GM23338 (cell line): ENCODE measurements around the gene SMURF2. TPM values are rescaled to one million over a fixed set of nuclear protein-coding genes. Genes with fewer than 3 reads are reported as not detected.

Source experiments
- ATAC-seq: fragments of 200-7000 bp; cut with Tn5 transposase; 3 replicates; pipeline ENCODE4 v1.9.1; 2020
- DNase-seq: peaks from one replicate; pipeline ENCODE4 v3.0.0-alpha.2; 2015; ENCODE audit warnings: low spot score
- H2AFZ ChIP-seq: fragments of 200-600 bp; sonication (generic); 2 replicates; pipeline ENCODE4 v1.8.0; 2016; ENCODE audit warnings: antibody characterized with exemption, mild to moderate bottlenecking, moderate library complexity
- H3F3A ChIP-seq: fragments of 200-600 bp; sonication (generic); replicated peaks from 2 replicates; pipeline ENCODE4 v1.8.0; 2017; ENCODE audit warnings: antibody characterized with exemption, mixed run types, low read depth
- H3K27ac ChIP-seq: fragments of 200-600 bp; sonication (generic); 2 replicates; pipeline ENCODE4 v1.6.1; 2016; ENCODE audit warnings: low read depth
- H3K27me3 ChIP-seq: fragments of 200-600 bp; sonication (generic); 2 replicates; pipeline ENCODE4 v1.8.0; 2016; ENCODE audit warnings: mild to moderate bottlenecking, mixed run types, moderate library complexity; ENCODE audit not compliant: insufficient read depth
- H3K36me3 ChIP-seq: fragments of 200-600 bp; sonication (generic); 2 replicates; pipeline ENCODE4 v1.8.0; 2016; ENCODE audit warnings: mild to moderate bottlenecking; ENCODE audit not compliant: insufficient read depth
- H3K4me1 ChIP-seq: fragments of 200-600 bp; sonication (generic); 2 replicates; pipeline ENCODE4 v1.8.0; 2016; ENCODE audit warnings: mild to moderate bottlenecking, moderate library complexity; ENCODE audit not compliant: insufficient read depth
- H3K4me2 ChIP-seq: fragments of 200-600 bp; sonication (generic); 2 replicates; pipeline ENCODE4 v1.7.1; 2017; ENCODE audit warnings: mixed run types
- H3K4me3 ChIP-seq: fragments of 200-600 bp; sonication (generic); 2 replicates; pipeline ENCODE4 v1.6.1; 2016; ENCODE audit warnings: mixed run types
- H3K79me2 ChIP-seq: fragments of 200-600 bp; sonication (generic); replicated peaks from 2 replicates; pipeline ENCODE4 v1.8.0; 2017; ENCODE audit warnings: mild to moderate bottlenecking; ENCODE audit not compliant: insufficient read depth
- H3K9me2 ChIP-seq: fragments of 200-600 bp; sonication (generic); 2 replicates; pipeline ENCODE4 v1.8.0; 2017; ENCODE audit not compliant: insufficient read depth
- H4K20me1 ChIP-seq: fragments of 200-600 bp; sonication (generic); replicated peaks from 2 replicates; pipeline ENCODE4 v1.8.0; 2017; ENCODE audit warnings: mild to moderate bottlenecking; ENCODE audit not compliant: insufficient read depth
- H3K27ac Mint-ChIP-seq: 2 replicates; pipeline ENCODE4 v1.8.0; 2020; ENCODE audit warnings: inconsistent platforms, mild to moderate bottlenecking, moderate library complexity, mixed read lengths
- H3K27me3 Mint-ChIP-seq: 3 replicates; pipeline ENCODE4 v1.8.0; 2022; ENCODE audit warnings: low read depth, mild to moderate bottlenecking, moderate library complexity, mixed read lengths, inconsistent platforms; ENCODE audit not compliant: insufficient read depth, poor library complexity
- H3K36me3 Mint-ChIP-seq: 3 replicates; pipeline ENCODE4 v1.8.0; 2021; ENCODE audit warnings: low read depth, mild to moderate bottlenecking, inconsistent platforms, moderate library complexity, mixed read lengths
- H3K4me1 Mint-ChIP-seq: 3 replicates; pipeline ENCODE4 v1.8.0; 2020; ENCODE audit warnings: mild to moderate bottlenecking, inconsistent platforms, mixed read lengths
- H3K4me3 Mint-ChIP-seq: 3 replicates; pipeline ENCODE4 v1.8.0; 2021; ENCODE audit warnings: moderate library complexity, mild to moderate bottlenecking, inconsistent platforms, mixed read lengths
- H3K9me3 Mint-ChIP-seq: 3 replicates; pipeline ENCODE4 v1.8.0; 2020; ENCODE audit warnings: moderate library complexity, mild to moderate bottlenecking, inconsistent platforms, mixed read lengths
- CREB1 ChIP-seq: fragments of 250-450 bp; sonication (Bioruptor Pico); IDR thresholded peaks from 2 replicates; pipeline ENCODE4 v1.5.0; 2020; ENCODE audit warnings: low read depth, mild to moderate bottlenecking, moderate library complexity
- EZH2phosphoT487 ChIP-seq: fragments of 200-600 bp; sonication (generic); IDR thresholded peaks from one replicate; pipeline ENCODE4 v1.8.1; 2018; ENCODE audit warnings: antibody characterized with exemption; ENCODE audit not compliant: unreplicated experiment
- JUNB ChIP-seq: IDR thresholded peaks from one replicate; pipeline ENCODE4 v1.6.1; 2016; ENCODE audit warnings: antibody characterized with exemption; ENCODE audit not compliant: unreplicated experiment
- NANOG ChIP-seq: IDR thresholded peaks from 2 replicates; pipeline ENCODE4 v1.6.1; 2016; ENCODE audit warnings: antibody characterized with exemption, borderline replicate concordance
- POLR2AphosphoS5 ChIP-seq: IDR thresholded peaks from 2 replicates; pipeline ENCODE4 v1.6.1; 2016; ENCODE audit warnings: antibody characterized with exemption, low read depth
- STAT1 ChIP-seq: IDR thresholded peaks from one replicate; pipeline ENCODE4 v1.6.1; 2016; ENCODE audit warnings: antibody characterized with exemption; ENCODE audit not compliant: unreplicated experiment
- ZNF114 ChIP-seq: fragments of 250-450 bp; sonication (Bioruptor Pico); IDR thresholded peaks from 2 replicates; pipeline ENCODE4 v1.5.0; 2020; ENCODE audit warnings: mild to moderate bottlenecking, moderate library complexity
- ZNF331 ChIP-seq: fragments of 250-450 bp; sonication (Bioruptor Pico); IDR thresholded peaks from 2 replicates; pipeline ENCODE4 v1.5.0; 2020; ENCODE audit warnings: low read depth, mild to moderate bottlenecking, moderate library complexity
- polyA plus RNA-seq: library from polyadenylated mRNA; unstranded; fragments of >200 nt; fragmentation: Nextera tagmentation; extraction: Ambion mirVana; gene quantifications from 2 replicates; pipeline ENCODE4 v1.2.1, GENCODE V29; 2016
- total RNA-seq: library from RNA; depleted of rRNA; stranded (reverse); fragments of >200 nt; shearing (Covaris generic); gene quantifications from 2 replicates; pipeline ENCODE4 v1.2.3, GENCODE V29; 2014
- TF ChIP-seq, protein P1 (sequence below), 2 experiments: fragments of 200-600 bp in 1 of 2; sonication (generic) in 1 of 2; conservative IDR thresholded peaks; 2 replicates each; pipeline versions ENCODE4 v1.5.1 to v1.6.1; 2016 to 2017; ENCODE audit warnings: antibody characterized with exemption in 2 of 2, low read depth in 2 of 2, mild to moderate bottlenecking in 2 of 2, moderate library complexity in 1 of 2
- TF ChIP-seq, protein P2 (sequence below): IDR thresholded peaks from 2 replicates; pipeline ENCODE4 v1.6.1; 2016; ENCODE audit warnings: antibody characterized with exemption
- TF ChIP-seq, protein P3 (sequence below): IDR thresholded peaks from one replicate; pipeline ENCODE4 v1.6.1; 2018; ENCODE audit warnings: antibody characterized with exemption; ENCODE audit not compliant: unreplicated experiment

Gene SMURF2
- total and polyA plus RNA-seq, 2 experiments from 2014 or later, result 12.1 to 29.6 TPM

DNA sequence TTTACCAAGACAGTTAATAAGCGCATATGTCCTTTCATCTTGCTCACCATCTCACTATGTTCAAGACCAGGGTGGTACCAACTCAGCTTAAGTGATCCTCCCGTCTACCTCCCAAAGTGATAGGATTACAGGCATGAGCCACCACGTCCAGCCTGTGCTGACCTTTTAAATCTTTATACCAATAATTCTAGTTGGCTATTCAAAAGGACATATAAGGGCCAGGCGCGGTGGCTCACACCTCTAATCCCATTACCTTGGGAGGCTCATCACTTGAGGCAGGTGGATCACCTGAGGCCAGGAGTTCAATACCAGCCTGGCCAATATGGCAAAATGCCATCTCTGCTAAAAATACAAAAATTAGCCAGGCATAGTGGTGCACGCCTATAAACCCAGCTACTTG, 152.9 kb downstream of the SMURF2 start:
- peak overlapping the region; percentile 61 for H3K4me3 Mint-ChIP-seq
- no peak overlapping the region for H3K27ac ChIP-seq
- H3F3A ChIP-seq, result peaks cover 5% of the 10 kb centered on the region; the same call in 1 of the 2 replicates
- H3K4me2 ChIP-seq, result no peak overlapping the region
- H2AFZ ChIP-seq, result no peak overlapping the region
- no peaks in the 10 kb centered on the region for H3K27me3 ChIP-seq
- peaks cover 16% of the 10 kb centered on the region for H3K4me1 ChIP-seq
- H3K36me3 Mint-ChIP-seq, result peaks cover 83% of the 10 kb centered on the region
- H3K27ac Mint-ChIP-seq, result no peak overlapping the region
- H3K79me2 ChIP-seq, result peaks cover 92% of the 10 kb centered on the region
- no peak overlapping the region for H3K4me3 ChIP-seq
- peaks cover 38% of the 10 kb centered on the region for H3K4me1 Mint-ChIP-seq
- no peaks in the 10 kb centered on the region for H3K9me2 ChIP-seq
- H3K9me3 Mint-ChIP-seq, result peaks cover 4% of the 10 kb centered on the region; the same call in 1 of the 3 replicates
- DNase-seq (no peak), ATAC-seq (no peak)
- H3K36me3 ChIP-seq, result peaks cover 50% of the 10 kb centered on the region
- TF ChIP-seq, protein P1, sequence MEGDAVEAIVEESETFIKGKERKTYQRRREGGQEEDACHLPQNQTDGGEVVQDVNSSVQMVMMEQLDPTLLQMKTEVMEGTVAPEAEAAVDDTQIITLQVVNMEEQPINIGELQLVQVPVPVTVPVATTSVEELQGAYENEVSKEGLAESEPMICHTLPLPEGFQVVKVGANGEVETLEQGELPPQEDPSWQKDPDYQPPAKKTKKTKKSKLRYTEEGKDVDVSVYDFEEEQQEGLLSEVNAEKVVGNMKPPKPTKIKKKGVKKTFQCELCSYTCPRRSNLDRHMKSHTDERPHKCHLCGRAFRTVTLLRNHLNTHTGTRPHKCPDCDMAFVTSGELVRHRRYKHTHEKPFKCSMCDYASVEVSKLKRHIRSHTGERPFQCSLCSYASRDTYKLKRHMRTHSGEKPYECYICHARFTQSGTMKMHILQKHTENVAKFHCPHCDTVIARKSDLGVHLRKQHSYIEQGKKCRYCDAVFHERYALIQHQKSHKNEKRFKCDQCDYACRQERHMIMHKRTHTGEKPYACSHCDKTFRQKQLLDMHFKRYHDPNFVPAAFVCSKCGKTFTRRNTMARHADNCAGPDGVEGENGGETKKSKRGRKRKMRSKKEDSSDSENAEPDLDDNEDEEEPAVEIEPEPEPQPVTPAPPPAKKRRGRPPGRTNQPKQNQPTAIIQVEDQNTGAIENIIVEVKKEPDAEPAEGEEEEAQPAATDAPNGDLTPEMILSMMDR (conservative IDR thresholded peaks at IDR 0.05; ENCODE audit: low read depth in 2 of 2), result no peak
- no peak for TF ChIP-seq STAT1
- no peak for TF ChIP-seq EZH2phosphoT487
- no peak for TF ChIP-seq ZNF114 (CRISPR knock-in tag)
- no peak for TF ChIP-seq POLR2AphosphoS5
- no peak for TF ChIP-seq JUNB
- TF ChIP-seq NANOG, result no peak
- peaks cover 28% of the 10 kb centered on the region for H4K20me1 ChIP-seq
- H3K27me3 Mint-ChIP-seq, result peaks cover 24% of the 10 kb centered on the region

DNA sequence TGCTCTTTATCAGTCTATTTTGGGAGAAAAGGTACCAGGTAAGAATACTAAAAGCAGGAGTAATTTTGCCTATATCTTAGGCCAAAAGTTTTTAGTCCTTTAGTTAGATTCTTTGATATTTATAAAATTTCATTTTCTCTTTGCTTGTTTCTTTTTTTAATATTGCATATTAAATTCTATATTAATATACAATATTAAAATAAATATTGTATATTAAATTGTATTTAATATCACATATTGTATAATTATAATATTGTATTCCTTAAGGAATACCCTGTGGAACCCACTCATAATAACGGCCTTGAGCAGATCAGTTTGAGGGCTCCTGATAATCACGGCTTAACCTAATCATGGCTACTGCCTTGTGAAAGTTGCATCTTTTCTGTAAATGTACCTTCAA, 153.4 kb downstream of the SMURF2 start:
- H3K4me3 ChIP-seq, result peak overlapping the region; percentile 100
- DNase-seq, result no peak
- peaks cover 9% of the 10 kb centered on the region; the same call in 1 of the 2 replicates for H3F3A ChIP-seq
- no peaks in the 10 kb centered on the region for H3K9me2 ChIP-seq
- no peak for ATAC-seq
- no peak overlapping the region for H3K27ac ChIP-seq
- H3K36me3 ChIP-seq, result peaks cover 50% of the 10 kb centered on the region
- H3K79me2 ChIP-seq, result peaks cover 92% of the 10 kb centered on the region
- H3K27me3 ChIP-seq, result no peaks in the 10 kb centered on the region
- peaks cover 83% of the 10 kb centered on the region for H3K36me3 Mint-ChIP-seq
- peaks cover 43% of the 10 kb centered on the region for H3K4me1 Mint-ChIP-seq
- H3K4me2 ChIP-seq, result peak overlapping the region; percentile 85
- peak overlapping the region; percentile 99 for H3K4me3 Mint-ChIP-seq
- H4K20me1 ChIP-seq, result peaks cover 32% of the 10 kb centered on the region
- no peak overlapping the region for H3K27ac Mint-ChIP-seq
- peaks cover 4% of the 10 kb centered on the region; the same call in 1 of the 3 replicates for H3K9me3 Mint-ChIP-seq
- H2AFZ ChIP-seq, result no peak overlapping the region
- peaks cover 24% of the 10 kb centered on the region for H3K27me3 Mint-ChIP-seq
- peaks cover 16% of the 10 kb centered on the region for H3K4me1 ChIP-seq
- TF ChIP-seq ZNF331 (CRISPR knock-in tag) (no peak), CREB1 (CRISPR knock-in tag) (no peak), NANOG (no peak), STAT1 (no peak)
- TF ChIP-seq, protein P2, sequence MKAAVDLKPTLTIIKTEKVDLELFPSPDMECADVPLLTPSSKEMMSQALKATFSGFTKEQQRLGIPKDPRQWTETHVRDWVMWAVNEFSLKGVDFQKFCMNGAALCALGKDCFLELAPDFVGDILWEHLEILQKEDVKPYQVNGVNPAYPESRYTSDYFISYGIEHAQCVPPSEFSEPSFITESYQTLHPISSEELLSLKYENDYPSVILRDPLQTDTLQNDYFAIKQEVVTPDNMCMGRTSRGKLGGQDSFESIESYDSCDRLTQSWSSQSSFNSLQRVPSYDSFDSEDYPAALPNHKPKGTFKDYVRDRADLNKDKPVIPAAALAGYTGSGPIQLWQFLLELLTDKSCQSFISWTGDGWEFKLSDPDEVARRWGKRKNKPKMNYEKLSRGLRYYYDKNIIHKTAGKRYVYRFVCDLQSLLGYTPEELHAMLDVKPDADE, result no peak
- TF ChIP-seq, protein P3, sequence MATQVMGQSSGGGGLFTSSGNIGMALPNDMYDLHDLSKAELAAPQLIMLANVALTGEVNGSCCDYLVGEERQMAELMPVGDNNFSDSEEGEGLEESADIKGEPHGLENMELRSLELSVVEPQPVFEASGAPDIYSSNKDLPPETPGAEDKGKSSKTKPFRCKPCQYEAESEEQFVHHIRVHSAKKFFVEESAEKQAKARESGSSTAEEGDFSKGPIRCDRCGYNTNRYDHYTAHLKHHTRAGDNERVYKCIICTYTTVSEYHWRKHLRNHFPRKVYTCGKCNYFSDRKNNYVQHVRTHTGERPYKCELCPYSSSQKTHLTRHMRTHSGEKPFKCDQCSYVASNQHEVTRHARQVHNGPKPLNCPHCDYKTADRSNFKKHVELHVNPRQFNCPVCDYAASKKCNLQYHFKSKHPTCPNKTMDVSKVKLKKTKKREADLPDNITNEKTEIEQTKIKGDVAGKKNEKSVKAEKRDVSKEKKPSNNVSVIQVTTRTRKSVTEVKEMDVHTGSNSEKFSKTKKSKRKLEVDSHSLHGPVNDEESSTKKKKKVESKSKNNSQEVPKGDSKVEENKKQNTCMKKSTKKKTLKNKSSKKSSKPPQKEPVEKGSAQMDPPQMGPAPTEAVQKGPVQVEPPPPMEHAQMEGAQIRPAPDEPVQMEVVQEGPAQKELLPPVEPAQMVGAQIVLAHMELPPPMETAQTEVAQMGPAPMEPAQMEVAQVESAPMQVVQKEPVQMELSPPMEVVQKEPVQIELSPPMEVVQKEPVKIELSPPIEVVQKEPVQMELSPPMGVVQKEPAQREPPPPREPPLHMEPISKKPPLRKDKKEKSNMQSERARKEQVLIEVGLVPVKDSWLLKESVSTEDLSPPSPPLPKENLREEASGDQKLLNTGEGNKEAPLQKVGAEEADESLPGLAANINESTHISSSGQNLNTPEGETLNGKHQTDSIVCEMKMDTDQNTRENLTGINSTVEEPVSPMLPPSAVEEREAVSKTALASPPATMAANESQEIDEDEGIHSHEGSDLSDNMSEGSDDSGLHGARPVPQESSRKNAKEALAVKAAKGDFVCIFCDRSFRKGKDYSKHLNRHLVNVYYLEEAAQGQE, result no peak
